Endothelial cell of umbilical vein (primary cell): ENCODE measurements around the gene APOB. TPM values are rescaled to one million over a fixed set of nuclear protein-coding genes. Genes with fewer than 3 reads are reported as not detected.

ENCODE experiments used
- BruUV-seq: library from RNA; stranded (reverse); fragments of 400-500 nt; replicated peaks from 2 replicates; lab custom pipeline; 2021; lab: Mats Ljungman, UMichigan
- CTCF ChIA-PET: fragments of 300-600, 350-600 bp; sonication (Branson Sonifier 250); formaldehyde crosslinking; loops from one replicate; lab custom pipeline; 2021; ENCODE audit warnings: antibody characterized with exemption, inconsistent platforms; lab: Charles Lee
- POLR2A ChIA-PET: fragments of 300-600, 350-600 bp; sonication (Branson Sonifier 250); formaldehyde crosslinking; loops from one replicate; lab custom pipeline; 2021; ENCODE audit warnings: antibody characterized with exemption, inconsistent platforms; lab: Charles Lee
- DNase-seq: peaks from one replicate; pipeline ENCODE4 v3.0.0-alpha.2; 2011; ENCODE audit warnings: low read depth, low spot score
- FAIRE-seq: peaks from 2 replicates; lab custom pipeline; 2011; peaks lifted over from hg19 to GRCh38; lab: Jason Lieb, UNC
- H2AFZ ChIP-seq: 2 replicates; pipeline ENCODE4 v1.6.0; 2012; ENCODE audit warnings: low read depth, low read length, control low read depth, inconsistent platforms
- H3K27ac ChIP-seq: 2 replicates; pipeline ENCODE4 v1.5.1; 2011; ENCODE audit warnings: low read depth, mild to moderate bottlenecking, control low read depth, low read length, moderate library complexity; ENCODE audit not compliant: insufficient read depth
- H3K27me3 ChIP-seq, 2 experiments: 2 replicates each; pipeline versions ENCODE4 v1.6.0 to v1.6.1; 2011; ENCODE audit warnings: low read length in 2 of 2, mixed read lengths in 1 of 2; ENCODE audit not compliant: control insufficient read depth in 2 of 2, insufficient read depth in 2 of 2
- H3K36me3 ChIP-seq, 2 experiments: 2 replicates in 1 of 2; 3 replicates in 1 of 2; pipeline ENCODE4 v1.5.1; 2011; ENCODE audit warnings: low read length in 2 of 2, mild to moderate bottlenecking in 1 of 2, moderate library complexity in 1 of 2; ENCODE audit not compliant: control insufficient read depth in 2 of 2, insufficient read depth in 2 of 2; ENCODE audit errors: extremely low read depth in 1 of 2
- H3K4me1 ChIP-seq: 3 replicates; pipeline ENCODE4 v1.5.1; 2011; ENCODE audit warnings: mild to moderate bottlenecking, low read length; ENCODE audit not compliant: control insufficient read depth, insufficient read depth; ENCODE audit errors: extremely low read depth
- H3K4me2 ChIP-seq: 2 replicates; pipeline ENCODE4 v1.6.1; 2011; ENCODE audit warnings: low read length, control low read depth, mixed read lengths; ENCODE audit not compliant: insufficient read depth
- H3K4me3 ChIP-seq, 3 experiments: fragments of 200-600 bp in 1 of 3; sonication (generic), shearing (Covaris generic) in 1 of 3; replicated peaks in 1 of 3; 2 replicates each; pipeline ENCODE4 v1.5.1; 2011 to 2016; ENCODE audit warnings: control low read depth in 3 of 3, low read length in 3 of 3, mild to moderate bottlenecking in 2 of 3, inconsistent platforms in 1 of 3, low read depth in 1 of 3, moderate library complexity in 1 of 3; ENCODE audit not compliant: insufficient read depth in 1 of 3
- H3K79me2 ChIP-seq: 2 replicates; pipeline ENCODE4 v1.6.0; 2012; ENCODE audit warnings: low read length, inconsistent platforms; ENCODE audit not compliant: control insufficient read depth, insufficient read depth
- H3K9ac ChIP-seq: replicated peaks from 2 replicates; pipeline ENCODE3; 2011; ENCODE audit warnings: low read length, control low read depth; ENCODE audit not compliant: insufficient read depth; ENCODE audit errors: extremely low read depth
- H3K9me1 ChIP-seq: replicated peaks from 3 replicates; pipeline ENCODE4 v1.6.0; 2011; ENCODE audit warnings: mild to moderate bottlenecking, low read length; ENCODE audit not compliant: control insufficient read depth, insufficient read depth; ENCODE audit errors: extremely low read depth
- H3K9me3 ChIP-seq: replicated peaks from 2 replicates; pipeline ENCODE4 v1.5.1; 2012; ENCODE audit warnings: low read length, inconsistent platforms; ENCODE audit not compliant: control insufficient read depth, insufficient read depth
- H4K20me1 ChIP-seq: replicated peaks from 2 replicates; pipeline ENCODE3; 2011; ENCODE audit warnings: mild to moderate bottlenecking, low read length; ENCODE audit not compliant: control insufficient read depth, insufficient read depth; ENCODE audit errors: extremely low read depth
- EZH2 ChIP-seq: IDR thresholded peaks from 2 replicates; pipeline ENCODE4 v1.6.1; 2012; ENCODE audit warnings: borderline replicate concordance, low read depth, mild to moderate bottlenecking, moderate library complexity, low read length, inconsistent platforms; ENCODE audit not compliant: severe bottlenecking
- FOS ChIP-seq: IDR thresholded peaks from 2 replicates; pipeline ENCODE4 v1.6.1; 2011; ENCODE audit warnings: mild to moderate bottlenecking, low read length, moderate library complexity, borderline replicate concordance; ENCODE audit not compliant: insufficient read depth
- GATA2 ChIP-seq: IDR thresholded peaks from 2 replicates; pipeline ENCODE4 v1.7.0; 2011; ENCODE audit warnings: low read depth, mild to moderate bottlenecking, moderate library complexity, mixed read lengths, low read length; ENCODE audit not compliant: insufficient read length, insufficient read depth
- JUN ChIP-seq: IDR thresholded peaks from 2 replicates; pipeline ENCODE4 v1.6.1; 2011; ENCODE audit warnings: borderline replicate concordance, low read depth; ENCODE audit not compliant: insufficient read length, insufficient read depth
- MYC ChIP-seq: IDR thresholded peaks from one replicate; pipeline ENCODE4 v1.6.1; 2011; ENCODE audit warnings: mild to moderate bottlenecking, low read depth, low read length
- POLR2A ChIP-seq: IDR thresholded peaks from 2 replicates; pipeline ENCODE4 v1.6.1; 2012; ENCODE audit warnings: low read depth, mild to moderate bottlenecking, control low read depth, low read length
- POLR2AphosphoS5 ChIP-seq: IDR thresholded peaks from 2 replicates; pipeline ENCODE4 v1.6.1; 2012; ENCODE audit warnings: low read depth, mild to moderate bottlenecking, control low read depth, low read length, moderate library complexity; ENCODE audit not compliant: insufficient read depth
- dilution Hi-C: fragments of 300-500 bp; cut with MboI; formaldehyde crosslinking; loops from one replicate; pipeline ENCODE4 v1.15.0; 2019; ENCODE audit warnings: low sequenced_read_pairs; ENCODE audit not compliant: extremely low pct_ligation_motif_present
- intact Hi-C: fragments of 100-400 bp; cut with micrococcal nuclease; formaldehyde crosslinking; loops from one replicate; pipeline ENCODE4 v1.10.0; 2022
- polyA plus RNA-seq, 4 experiments: library from polyadenylated mRNA; depleted of rRNA in 3 of 4; stranded (reverse) in 3 of 4; unstranded in 1 of 4; fragments of >200 nt; gene quantifications; 2 replicates each; pipeline versions ENCODE4 v1.2.1 to v1.2.3, GENCODE V29; 2011 to 2012; ENCODE audit warnings: missing spikeins in 1 of 4
- total RNA-seq: library from RNA; stranded (reverse); gene quantifications from 2 replicates; pipeline ENCODE4 v1.2.3, GENCODE V29; 2021
- TF ChIP-seq, protein P1 (sequence below), 2 donors: IDR thresholded peaks; 1 replicate in 1 of 2; 2 replicates in 1 of 2; pipeline ENCODE4 v1.5.1; 2011; ENCODE audit warnings: low read length in 2 of 2, mild to moderate bottlenecking in 2 of 2, moderate library complexity in 2 of 2, control low read depth in 1 of 2, inconsistent platforms in 1 of 2, low read depth in 1 of 2; ENCODE audit not compliant: insufficient read depth in 1 of 2; ENCODE audit errors: extremely low read depth in 1 of 2
- TF ChIP-seq, protein P2 (sequence below): IDR thresholded peaks from 2 replicates; pipeline ENCODE4 v1.6.1; 2011; ENCODE audit not compliant: insufficient read depth, insufficient read length

Gene APOB
- total and polyA plus RNA-seq, 2 donors (not counting 3 experiments of a cell fraction or from before 2014, with no cell fraction given): 0.07 to 0.09 TPM

DNA sequence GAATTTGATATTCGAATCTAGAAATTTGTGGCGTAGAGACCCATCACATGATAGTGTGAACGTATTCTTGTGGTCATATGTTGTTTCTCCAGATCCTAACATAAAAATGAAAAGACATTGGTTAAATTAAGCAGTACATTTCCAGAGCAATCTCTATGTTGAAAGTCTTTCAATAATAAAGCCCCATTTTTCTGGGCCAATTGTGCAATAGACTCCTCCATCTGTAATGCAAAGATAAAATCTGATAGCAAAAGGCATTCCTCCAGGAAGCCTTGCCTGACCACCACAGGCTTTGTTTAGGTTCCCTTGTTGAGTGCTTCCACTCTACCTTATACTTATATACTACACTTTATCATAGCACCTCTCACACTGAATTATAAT lies 31.3 kb downstream of the APOB start:
- no TSS peak for BruUV-seq
- H3K79me2 ChIP-seq: no peaks in the 10 kb centered on the region
- intact Hi-C loops (no loop called here), dilution Hi-C loops (no loop called here)
- H3K27ac ChIP-seq: no peak overlapping the region
- no peaks in the 10 kb centered on the region for H3K9me3 ChIP-seq
- H3K4me3 ChIP-seq: no peak overlapping the region
- no peak for DNase-seq
- H4K20me1 ChIP-seq: no peaks in the 10 kb centered on the region
- FAIRE-seq: no peak
- H3K4me2 ChIP-seq: no peak overlapping the region
- TF ChIP-seq, protein P1, sequence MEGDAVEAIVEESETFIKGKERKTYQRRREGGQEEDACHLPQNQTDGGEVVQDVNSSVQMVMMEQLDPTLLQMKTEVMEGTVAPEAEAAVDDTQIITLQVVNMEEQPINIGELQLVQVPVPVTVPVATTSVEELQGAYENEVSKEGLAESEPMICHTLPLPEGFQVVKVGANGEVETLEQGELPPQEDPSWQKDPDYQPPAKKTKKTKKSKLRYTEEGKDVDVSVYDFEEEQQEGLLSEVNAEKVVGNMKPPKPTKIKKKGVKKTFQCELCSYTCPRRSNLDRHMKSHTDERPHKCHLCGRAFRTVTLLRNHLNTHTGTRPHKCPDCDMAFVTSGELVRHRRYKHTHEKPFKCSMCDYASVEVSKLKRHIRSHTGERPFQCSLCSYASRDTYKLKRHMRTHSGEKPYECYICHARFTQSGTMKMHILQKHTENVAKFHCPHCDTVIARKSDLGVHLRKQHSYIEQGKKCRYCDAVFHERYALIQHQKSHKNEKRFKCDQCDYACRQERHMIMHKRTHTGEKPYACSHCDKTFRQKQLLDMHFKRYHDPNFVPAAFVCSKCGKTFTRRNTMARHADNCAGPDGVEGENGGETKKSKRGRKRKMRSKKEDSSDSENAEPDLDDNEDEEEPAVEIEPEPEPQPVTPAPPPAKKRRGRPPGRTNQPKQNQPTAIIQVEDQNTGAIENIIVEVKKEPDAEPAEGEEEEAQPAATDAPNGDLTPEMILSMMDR (IDR thresholded peaks at IDR 0.05; ENCODE audit: extremely low read depth in 1 of 2, insufficient read depth in 1 of 2, low read depth in 1 of 2, low read length in 2 of 2): no peak
- TF ChIP-seq EZH2 (no peak), MYC (no peak), POLR2A (no peak), GATA2 (no peak), FOS (no peak), POLR2AphosphoS5 (no peak), JUN (no peak)
- TF ChIP-seq, protein P2, sequence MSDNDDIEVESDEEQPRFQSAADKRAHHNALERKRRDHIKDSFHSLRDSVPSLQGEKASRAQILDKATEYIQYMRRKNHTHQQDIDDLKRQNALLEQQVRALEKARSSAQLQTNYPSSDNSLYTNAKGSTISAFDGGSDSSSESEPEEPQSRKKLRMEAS: no peak
- ChIA-PET POLR2A (no interaction called here), CTCF (no interaction called here)
- H3K4me1 ChIP-seq: no peaks in the 10 kb centered on the region
- H3K36me3 ChIP-seq: no peaks in the 10 kb centered on the region
- H3K27me3 ChIP-seq: no peaks in the 10 kb centered on the region
- H3K9me1 ChIP-seq: no peaks in the 10 kb centered on the region
- H2AFZ ChIP-seq: no peak overlapping the region
- H3K9ac ChIP-seq: no peak overlapping the region
